ENCODE measurements around the gene EXTL1. TPM values are rescaled to one million over a fixed set of nuclear protein-coding genes. Genes with fewer than 3 reads are reported as not detected.

The EXTL1 gene
- total RNA-seq, 1 experiment from 2014 or later = 0.15 TPM

- no TSS peak for BruUV-seq (replicated peaks)
- Histone ChIP-seq H3K4me2 (ENCODE audit: low read length) (no peak overlapping the region), H2AFZ (ENCODE audit: low read depth, low read length, poor library complexity, severe bottlenecking) (no peak overlapping the region), H3K4me1 (ENCODE audit: control insufficient read depth in 1 of 2, insufficient read depth in 2 of 2, low read length in 2 of 2) (no peaks in the 10 kb centered on the region), H4K20me1 (ENCODE audit: insufficient read depth) (no peaks in the 10 kb centered on the region), H3K27ac (ENCODE audit: low read depth, low read length) (no peak overlapping the region), H3K36me3 (ENCODE audit: control insufficient read depth in 1 of 2, insufficient read depth in 2 of 2, low read length in 2 of 2) (no peaks in the 10 kb centered on the region), H3K79me2 (ENCODE audit: insufficient read depth, low read length) (no peaks in the 10 kb centered on the region), H3K9me3 (ENCODE audit: control insufficient read depth in 1 of 2, insufficient read depth in 1 of 2, low read depth in 1 of 2, low read length in 2 of 2) (no peaks in the 10 kb centered on the region), H3K4me3 (replicated peaks in 1 of 2; ENCODE audit: low read depth in 1 of 2, low read length in 2 of 2) (no peak overlapping the region), H3K9ac (ENCODE audit: low read length) (no peak overlapping the region), H3K27me3 (ENCODE audit: insufficient read depth, low read length) (no peaks in the 10 kb centered on the region), H3K9me2 (ENCODE audit: insufficient read depth) (no peaks in the 10 kb centered on the region)
- TF ChIP-seq CTCF (IDR thresholded peaks at IDR 0.05 in 2 of 3, conservative IDR thresholded peaks at IDR 0.05 in 1 of 3; ENCODE audit: borderline replicate concordance in 1 of 3, insufficient read depth in 1 of 3, low read depth in 2 of 3, low read length in 2 of 3) (no peak), RAD21 (IDR thresholded peaks at IDR 0.05; ENCODE audit: low read depth) (no peak), REST (IDR thresholded peaks at IDR 0.05; ENCODE audit: low read depth) (no peak), POLR2AphosphoS5 (IDR thresholded peaks at IDR 0.05; ENCODE audit: low read depth, low read length) (no peak), CBX3 (IDR thresholded peaks at IDR 0.05; ENCODE audit: low read depth) (no peak), ELF1 (IDR thresholded peaks at IDR 0.05; ENCODE audit: borderline replicate concordance, low read depth) (no peak), FOSL1 (IDR thresholded peaks at IDR 0.05; ENCODE audit: low read depth) (no peak), TCF7L2 (IDR thresholded peaks at IDR 0.05; ENCODE audit: borderline replicate concordance, extremely low read depth, insufficient read depth, insufficient read length) (no peak), EZH2phosphoT487 (IDR thresholded peaks at IDR 0.05; ENCODE audit: borderline replicate concordance) (no peak), SRF (IDR thresholded peaks at IDR 0.05; ENCODE audit: low read depth) (no peak), EZH2 (IDR thresholded peaks at IDR 0.05) (no peak)
- POLR2A ChIA-PET = no interaction called here
- CTCF ChIA-PET = no interaction called here
- DNase-seq (ENCODE audit: low read depth, low spot score) = no peak
- RAD21 ChIA-PET (ENCODE audit: low non-redundant PET in 1 of 2, low total read pairs in 2 of 2, uncharacterized antibody in 2 of 2, unreplicated experiment in 2 of 2) = no interaction called here
- ATAC-seq = no peak
- intact Hi-C loops (cut with micrococcal nuclease) = no loop called here
These were observed 35.6 kb downstream of the EXTL1 start for GRCh38 chr1:26057189-26057588.
